ENCODE measurements around the gene DAD1.

The DAD1 gene

GRCh38 chr14:22540811-22541360 lies 48.1 kb downstream of the DAD1 start:
- H3K4me3 ChIP-seq (ENCODE audit: low read depth, low read length), result no peak overlapping the region
- TF ChIP-seq CTCF (IDR thresholded peaks at IDR 0.05; ENCODE audit: low read depth, low read length), result no peak
- in situ Hi-C loops (cut with HindIII; ENCODE audit: low sequenced_read_pairs), result no loop called here
- no peak for DNase-seq (ENCODE audit: low read depth, low spot score)

- DNase-seq (ENCODE audit: low read depth, low spot score), result no peak
- no peak overlapping the region for H3K4me3 ChIP-seq (ENCODE audit: low read depth, low read length)
- TF ChIP-seq CTCF (IDR thresholded peaks at IDR 0.05; ENCODE audit: low read depth, low read length), result no peak
- in situ Hi-C loops (cut with HindIII; ENCODE audit: low sequenced_read_pairs), result no loop called here
Observed at GRCh38 chr14:22540293-22540692, 48.7 kb downstream of the DAD1 start.

- DNase-seq (ENCODE audit: low read depth, low spot score), result no peak
- no peak for TF ChIP-seq CTCF (IDR thresholded peaks at IDR 0.05; ENCODE audit: low read depth, low read length)
- no peak overlapping the region for H3K4me3 ChIP-seq (ENCODE audit: low read depth, low read length)
- in situ Hi-C loops (cut with HindIII; ENCODE audit: low sequenced_read_pairs), result no loop called here
Observed at GRCh38 chr14:22539831-22540230, 49.2 kb downstream of the DAD1 start.

- H3K4me3 ChIP-seq (ENCODE audit: low read depth, low read length), result no peak overlapping the region
- no peak for DNase-seq (ENCODE audit: low read depth, low spot score)
- TF ChIP-seq CTCF (IDR thresholded peaks at IDR 0.05; ENCODE audit: low read depth, low read length), result no peak
- in situ Hi-C loops (cut with HindIII; ENCODE audit: low sequenced_read_pairs), result no loop called here
Observed at GRCh38 chr14:22538671-22539228, 50.3 kb downstream of the DAD1 start.

- in situ Hi-C loops (cut with HindIII; ENCODE audit: low sequenced_read_pairs), result no loop called here
- no peak overlapping the region for H3K4me3 ChIP-seq (ENCODE audit: low read depth, low read length)
- no peak for TF ChIP-seq CTCF (IDR thresholded peaks at IDR 0.05; ENCODE audit: low read depth, low read length)
- no peak for DNase-seq (ENCODE audit: low read depth, low spot score)
Observed at GRCh38 chr14:22537436-22538310, 51.4 kb downstream of the DAD1 start.

GRCh38 chr14:22536853-22537338 lies 52.1 kb downstream of the DAD1 start:
- peak; percentile 95 for DNase-seq (ENCODE audit: low read depth, low spot score)
- in situ Hi-C loops (cut with HindIII; ENCODE audit: low sequenced_read_pairs), result no loop called here
- no peak overlapping the region for H3K4me3 ChIP-seq (ENCODE audit: low read depth, low read length)
- TF ChIP-seq CTCF (IDR thresholded peaks at IDR 0.05; ENCODE audit: low read depth, low read length), result no peak
